A673 (cell line): Measurements from ENCODE around the gene MS4A15.

Experiments
- CTCF ChIP-seq: fragments of 300-800, 200-600 bp; sonication (generic); conservative IDR thresholded peaks from 2 replicates; pipeline ENCODE4 v1.5.1; 2017; ENCODE audit warnings: low read depth, mild to moderate bottlenecking, antibody characterized with exemption, low read length, moderate library complexity, mixed read lengths
- EZH2 ChIP-seq: fragments of 200-600 bp; sonication (generic); IDR thresholded peaks from 2 replicates; pipeline ENCODE4 v1.6.1; 2017; ENCODE audit warnings: borderline replicate concordance, low read depth, mild to moderate bottlenecking, mixed read lengths, antibody characterized with exemption, low read length; ENCODE audit not compliant: poor library complexity, severe bottlenecking

DNA sequence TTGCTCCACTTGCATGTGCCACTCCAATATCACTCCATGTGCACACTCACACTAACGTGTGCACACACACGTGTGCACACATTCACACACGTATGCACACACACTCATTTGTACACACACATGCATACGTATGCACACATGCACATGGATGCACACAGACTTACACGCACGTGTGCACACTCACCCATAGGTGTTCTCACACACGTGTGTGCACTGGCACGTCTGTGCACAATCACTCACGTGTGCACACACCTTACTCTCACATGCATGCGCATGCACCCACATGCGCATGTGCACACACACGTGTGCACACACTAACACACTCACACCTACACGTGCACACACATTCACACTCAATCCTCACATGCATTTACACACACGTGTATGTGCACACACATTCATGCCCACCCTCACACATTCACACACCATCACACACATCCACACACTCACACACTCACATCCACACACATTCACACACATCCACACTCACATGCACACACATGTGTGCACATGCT, 9.3 kb upstream of the MS4A15 start:
- no peak for TF ChIP-seq CTCF
- no peak for TF ChIP-seq EZH2
